ENCODE data around the gene BOLA1. TPM values are rescaled to one million over a fixed set of nuclear protein-coding genes. Genes with fewer than 3 reads are reported as not detected.
"Not testable (repeated sequence)": the region's sequence is repeated elsewhere in the genome, so short reads cannot be mapped to it uniquely, and the experiment has no call there.

Gene BOLA1
- 10 to 100 TPM; 23.7 to 25.4 TPM for total RNA-seq

GRCh38 chr1:149899460-149900284 lies at the start of gene BOLA1:
BOLA1 (plus strand) TSS chr1:149899568; CDS start chr1:149900060, 492 bp downstream.
- ATAC-seq (ENCODE audit: low read depth): peak; percentile 94
- H3K4me1 Mint-ChIP-seq: peaks cover 20% of the 10 kb centered on the region

GRCh38 chr1:149849947-149850360 lies 49.4 kb upstream of the BOLA1 start:
- no peaks in the 10 kb centered on the region for H3K9me3 Mint-ChIP-seq

More at GRCh38 chr1:149899460-149900284, at the start of gene BOLA1:
- peaks cover 2% of the 10 kb centered on the region for H3K9me3 Mint-ChIP-seq
- H3K36me3 Mint-ChIP-seq: peaks cover 18% of the 10 kb centered on the region
- no peaks in the 10 kb centered on the region for H3K27me3 Mint-ChIP-seq
- peak; percentile 81 for DNase-seq
- H3K4me3 Mint-ChIP-seq: peak within 1 kb of the TSS; percentile 89
- peak within 1 kb of the TSS; percentile 92 for H3K27ac Mint-ChIP-seq
- POLR2A ChIA-PET: interaction anchor here (0.9 to 4.4 kb wide), 5 partner anchors 11 to 28 kb away, joined by 3 to 54 read pairs (median 8); a partner anchor contains a TSS

GRCh38 chr1:149850732-149851345 lies 48.5 kb upstream of the BOLA1 start:
- H3K27ac Mint-ChIP-seq, H3K27me3 Mint-ChIP-seq, DNase-seq, H3K9me3 Mint-ChIP-seq, H3K4me3 Mint-ChIP-seq: not testable (repeated sequence)
- peaks cover 33% of the 10 kb centered on the region for H3K4me1 Mint-ChIP-seq
- POLR2A ChIA-PET: interaction anchor here (8.0 kb wide), 1 partner anchor 35 kb away, joined by 466 read pairs; a partner anchor contains a TSS
- peaks cover 21% of the 10 kb centered on the region for H3K36me3 Mint-ChIP-seq
- ATAC-seq (ENCODE audit: low read depth): peak; percentile 61

More at GRCh38 chr1:149849947-149850360, 49.4 kb upstream of the BOLA1 start:
- H3K4me1 Mint-ChIP-seq: peaks cover 42% of the 10 kb centered on the region
- no peaks in the 10 kb centered on the region for H3K27me3 Mint-ChIP-seq
- ATAC-seq (ENCODE audit: low read depth) (no peak), DNase-seq (no peak)
- peak overlapping the region; percentile 87 for H3K4me3 Mint-ChIP-seq
- POLR2A ChIA-PET: interaction anchor here (1.2 to 8.0 kb wide), 2 partner anchors 36 to 337 kb away, joined by 4 to 466 read pairs; a partner anchor contains a TSS
- H3K36me3 Mint-ChIP-seq: peaks cover 30% of the 10 kb centered on the region
- peak overlapping the region; percentile 92 for H3K27ac Mint-ChIP-seq

GRCh38 chr1:149851585-149852213 lies 47.7 kb upstream of the BOLA1 start:
- H3K27me3 Mint-ChIP-seq, H3K4me3 Mint-ChIP-seq, H3K27ac Mint-ChIP-seq, DNase-seq, H3K9me3 Mint-ChIP-seq, POLR2A ChIA-PET: not testable (repeated sequence)
- H3K36me3 Mint-ChIP-seq: peaks cover 16% of the 10 kb centered on the region
- peaks cover 27% of the 10 kb centered on the region for H3K4me1 Mint-ChIP-seq
- peak; percentile 55 for ATAC-seq (ENCODE audit: low read depth)

GRCh38 chr1:149852263-149852662 lies 47.1 kb upstream of the BOLA1 start:
- H3K4me3 Mint-ChIP-seq, POLR2A ChIA-PET, H3K27ac Mint-ChIP-seq, H3K27me3 Mint-ChIP-seq, H3K9me3 Mint-ChIP-seq, DNase-seq: not testable (repeated sequence)
- ATAC-seq (ENCODE audit: low read depth): peak; percentile 19
- peaks cover 21% of the 10 kb centered on the region for H3K4me1 Mint-ChIP-seq
- H3K36me3 Mint-ChIP-seq: peaks cover 11% of the 10 kb centered on the region

- H3K4me3 Mint-ChIP-seq, H3K9me3 Mint-ChIP-seq, H3K27me3 Mint-ChIP-seq, H3K27ac Mint-ChIP-seq, DNase-seq, POLR2A ChIA-PET, H3K36me3 Mint-ChIP-seq, H3K4me1 Mint-ChIP-seq: not testable (repeated sequence)
- ATAC-seq (ENCODE audit: low read depth): peak; percentile 8
Observed at GRCh38 chr1:149860271-149860670, 39.1 kb upstream of the BOLA1 start.

- H3K4me1 Mint-ChIP-seq, H3K27me3 Mint-ChIP-seq, H3K27ac Mint-ChIP-seq, POLR2A ChIA-PET, DNase-seq, H3K9me3 Mint-ChIP-seq, H3K36me3 Mint-ChIP-seq, H3K4me3 Mint-ChIP-seq: not testable (repeated sequence)
- peak; percentile 80 for ATAC-seq (ENCODE audit: low read depth)
Observed at GRCh38 chr1:149860684-149861496, 38.5 kb upstream of the BOLA1 start.

- H3K4me3 Mint-ChIP-seq; H3K9me3 Mint-ChIP-seq; H3K36me3 Mint-ChIP-seq; DNase-seq; H3K4me1 Mint-ChIP-seq; ATAC-seq (ENCODE audit: low read depth); POLR2A ChIA-PET; H3K27me3 Mint-ChIP-seq; H3K27ac Mint-ChIP-seq: not testable (repeated sequence)
Observed at GRCh38 chr1:149861497-149862054, 37.8 kb upstream of the BOLA1 start.

- H3K4me3 Mint-ChIP-seq; H3K36me3 Mint-ChIP-seq; ATAC-seq (ENCODE audit: low read depth); DNase-seq; H3K9me3 Mint-ChIP-seq; H3K27ac Mint-ChIP-seq; H3K27me3 Mint-ChIP-seq; POLR2A ChIA-PET; H3K4me1 Mint-ChIP-seq: not testable (repeated sequence)
Observed at GRCh38 chr1:149866887-149867286, 32.5 kb upstream of the BOLA1 start.

- H3K36me3 Mint-ChIP-seq; H3K4me1 Mint-ChIP-seq; POLR2A ChIA-PET; H3K27ac Mint-ChIP-seq; H3K9me3 Mint-ChIP-seq; H3K27me3 Mint-ChIP-seq; DNase-seq; ATAC-seq (ENCODE audit: low read depth); H3K4me3 Mint-ChIP-seq: not testable (repeated sequence)
Observed at GRCh38 chr1:149873060-149873459, 26.3 kb upstream of the BOLA1 start.

- Mint-ChIP-seq H3K36me3 (no peaks in the 10 kb centered on the region), H3K27me3 (no peaks in the 10 kb centered on the region), H3K9me3 (no peaks in the 10 kb centered on the region), H3K27ac (peak overlapping the region; percentile 37), H3K4me1 (peaks cover 29% of the 10 kb centered on the region), H3K4me3 (no peak overlapping the region)
- DNase-seq (no peak), ATAC-seq (ENCODE audit: low read depth) (no peak)
- POLR2A ChIA-PET: interaction anchor here (0.5 to 1.3 kb wide), 2 partner anchors 9 to 693 kb away, joined by 4 to 18 read pairs; a partner anchor contains a TSS
Observed at GRCh38 chr1:149877211-149877946, 22.0 kb upstream of the BOLA1 start.

- no peak for DNase-seq
- POLR2A ChIA-PET: interaction anchor here (0.6 to 1.2 kb wide), 3 partner anchors 8 to 217 kb away, joined by 3 to 6 read pairs (median 4); a partner anchor contains a TSS
- peaks cover 31% of the 10 kb centered on the region for H3K4me1 Mint-ChIP-seq
- H3K9me3 Mint-ChIP-seq: no peaks in the 10 kb centered on the region
- H3K27me3 Mint-ChIP-seq: no peaks in the 10 kb centered on the region
- no peaks in the 10 kb centered on the region for H3K36me3 Mint-ChIP-seq
- H3K27ac Mint-ChIP-seq: peak overlapping the region; percentile 73
- ATAC-seq (ENCODE audit: low read depth): peak; percentile 90
- H3K4me3 Mint-ChIP-seq: peak overlapping the region; percentile 55
Observed at GRCh38 chr1:149879556-149879955, 19.8 kb upstream of the BOLA1 start.

All from activated naive CD8-positive, alpha-beta T cell treated with anti-CD3 and anti-CD28 coated beads, Interleukin-2, amount 10 ng/mL, durations not matched to agents 7 days and 5 days (primary cell).